OCI-LY7 (cell line): ENCODE measurements around the gene TMEM258.

Experiments used
- CTCF ChIP-seq: fragments of 200-600 bp; sonication (generic); conservative IDR thresholded peaks from 2 replicates; pipeline ENCODE4 v1.5.1; 2014; ENCODE audit warnings: mild to moderate bottlenecking, antibody characterized with exemption, low read length, moderate library complexity, mixed read lengths
- EZH2phosphoT487 ChIP-seq: fragments of 200-600 bp; sonication (generic); IDR thresholded peaks from 2 replicates; pipeline ENCODE4 v1.6.1; 2018; ENCODE audit warnings: low read depth, borderline replicate concordance, mild to moderate bottlenecking, mixed run types, antibody characterized with exemption, low read length, moderate library complexity, mixed read lengths

DNA sequence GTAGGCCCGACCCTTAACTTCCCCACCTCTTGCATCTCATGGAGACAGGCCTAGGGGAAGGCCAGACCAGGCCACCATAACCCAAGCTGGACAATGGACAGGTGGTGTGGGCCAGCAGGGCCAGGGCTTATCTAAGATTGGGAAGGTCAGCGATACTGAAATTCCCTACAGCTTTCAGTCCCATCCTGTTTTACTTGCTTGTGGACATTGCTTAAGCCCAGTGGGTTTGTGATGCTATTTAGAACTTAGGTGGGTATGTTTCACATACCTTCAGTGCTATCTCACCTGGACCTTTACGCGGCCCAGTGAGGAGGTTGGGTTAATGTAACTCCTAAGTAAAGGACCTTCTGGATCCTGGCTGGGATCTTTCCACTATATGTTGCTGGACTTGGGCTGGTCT lies 37.4 kb upstream of the TMEM258 start:
- TF ChIP-seq CTCF (no peak), EZH2phosphoT487 (no peak)
